ENCODE data around the gene TRAPPC5. TPM values are rescaled to one million over a fixed set of nuclear protein-coding genes. Genes with fewer than 3 reads are reported as not detected.

TRAPPC5 gene
- total and polyA plus RNA-seq, 2 experiments from 2014 or later = 78.3 to 252 TPM

GRCh38 chr19:7645163-7645562, 35.5 kb upstream of the TRAPPC5 start (continued):
- TF ChIP-seq ZNF462 (CRISPR knock-in tag; IDR thresholded peaks at IDR 0.05) (no peak), ZNF114 (CRISPR knock-in tag; IDR thresholded peaks at IDR 0.05) (no peak), JUNB (IDR thresholded peaks at IDR 0.05; ENCODE audit: unreplicated experiment) (no peak), STAT1 (IDR thresholded peaks at IDR 0.05; ENCODE audit: unreplicated experiment) (no peak), EZH2 (IDR thresholded peaks at IDR 0.05; ENCODE audit: low read depth, unreplicated experiment) (no peak), ZNF331 (CRISPR knock-in tag; IDR thresholded peaks at IDR 0.05; ENCODE audit: low read depth) (no peak)

- Mint-ChIP-seq H3K4me1 (no peaks in the 10 kb centered on the region), H3K27me3 (ENCODE audit: insufficient read depth, low read depth, poor library complexity) (peaks cover 13% of the 10 kb centered on the region), H3K27ac (no peak overlapping the region), H3K4me3 (no peak overlapping the region; the same call in 2 of the 3 replicates), H3K9me3 (no peaks in the 10 kb centered on the region), H3K36me3 (ENCODE audit: low read depth) (peaks cover 3% of the 10 kb centered on the region; the same call in 1 of the 3 replicates)
- TF ChIP-seq ETS1 (IDR thresholded peaks at IDR 0.05) (no peak), CREB1 (CRISPR knock-in tag; IDR thresholded peaks at IDR 0.05; ENCODE audit: low read depth) (no peak), ZNF331 (CRISPR knock-in tag; IDR thresholded peaks at IDR 0.05; ENCODE audit: low read depth) (no peak), REST (IDR thresholded peaks at IDR 0.05; ENCODE audit: unreplicated experiment) (no peak)
- Histone ChIP-seq H3K4me3 (no peak overlapping the region), H4K20me1 (replicated peaks; ENCODE audit: insufficient read depth) (no peaks in the 10 kb centered on the region; the same call in 1 of the 2 replicates), H3K4me1 (ENCODE audit: insufficient read depth) (no peaks in the 10 kb centered on the region), H3K27ac (ENCODE audit: low read depth) (no peak overlapping the region), H3K79me2 (replicated peaks; ENCODE audit: insufficient read depth) (no peaks in the 10 kb centered on the region), H3K36me3 (ENCODE audit: insufficient read depth) (no peaks in the 10 kb centered on the region), H3K9me2 (ENCODE audit: insufficient read depth) (no peaks in the 10 kb centered on the region), H3K4me2 (no peak overlapping the region), H2AFZ (no peak overlapping the region), H3F3A (replicated peaks; ENCODE audit: low read depth) (no peaks in the 10 kb centered on the region), H3K27me3 (ENCODE audit: insufficient read depth) (peaks cover 3% of the 10 kb centered on the region; the same call in 1 of the 2 replicates)
- DNase-seq (ENCODE audit: low spot score) (no peak), ATAC-seq (no peak)
These were observed 34.8 kb upstream of the TRAPPC5 start for GRCh38 chr19:7645656-7646425.
